ENCODE results near the gene TRAK1. TPM values are rescaled to one million over a fixed set of nuclear protein-coding genes. Genes with fewer than 3 reads are reported as not detected.

TRAK1 gene
- total RNA-seq, 1 donor = 52.2 TPM

DNA sequence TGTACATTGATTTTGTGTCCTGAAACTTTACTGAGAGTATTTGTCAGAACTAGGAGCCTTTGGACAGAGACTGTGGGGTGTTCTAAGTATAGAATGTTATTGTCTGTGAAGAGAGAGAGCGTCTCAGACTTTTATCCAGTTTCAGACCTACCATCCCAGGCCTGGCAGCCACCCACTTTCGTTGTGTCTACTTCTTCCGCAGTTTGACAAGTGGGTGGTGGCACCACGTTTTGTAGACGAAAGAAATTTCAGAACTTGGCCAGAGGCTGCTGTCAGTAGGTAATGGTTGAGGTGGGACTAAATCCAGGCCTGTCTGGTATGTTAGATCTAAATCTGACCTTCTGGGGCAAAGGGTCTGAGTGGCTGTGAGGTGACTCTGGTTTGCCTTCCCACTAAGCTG, 13.4 kb upstream of the TRAK1 start:
- H3K4me3 ChIP-seq (ENCODE audit: low read depth, low read length) = no peak overlapping the region
- TF ChIP-seq, protein P1, sequence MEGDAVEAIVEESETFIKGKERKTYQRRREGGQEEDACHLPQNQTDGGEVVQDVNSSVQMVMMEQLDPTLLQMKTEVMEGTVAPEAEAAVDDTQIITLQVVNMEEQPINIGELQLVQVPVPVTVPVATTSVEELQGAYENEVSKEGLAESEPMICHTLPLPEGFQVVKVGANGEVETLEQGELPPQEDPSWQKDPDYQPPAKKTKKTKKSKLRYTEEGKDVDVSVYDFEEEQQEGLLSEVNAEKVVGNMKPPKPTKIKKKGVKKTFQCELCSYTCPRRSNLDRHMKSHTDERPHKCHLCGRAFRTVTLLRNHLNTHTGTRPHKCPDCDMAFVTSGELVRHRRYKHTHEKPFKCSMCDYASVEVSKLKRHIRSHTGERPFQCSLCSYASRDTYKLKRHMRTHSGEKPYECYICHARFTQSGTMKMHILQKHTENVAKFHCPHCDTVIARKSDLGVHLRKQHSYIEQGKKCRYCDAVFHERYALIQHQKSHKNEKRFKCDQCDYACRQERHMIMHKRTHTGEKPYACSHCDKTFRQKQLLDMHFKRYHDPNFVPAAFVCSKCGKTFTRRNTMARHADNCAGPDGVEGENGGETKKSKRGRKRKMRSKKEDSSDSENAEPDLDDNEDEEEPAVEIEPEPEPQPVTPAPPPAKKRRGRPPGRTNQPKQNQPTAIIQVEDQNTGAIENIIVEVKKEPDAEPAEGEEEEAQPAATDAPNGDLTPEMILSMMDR (IDR thresholded peaks at IDR 0.05; ENCODE audit: insufficient read depth, low read depth, low read length) = no peak

GRCh38 chr3:42078677-42079076, 12.5 kb upstream of the TRAK1 start:
- TF ChIP-seq, protein P1 (IDR thresholded peaks at IDR 0.05; ENCODE audit: insufficient read depth, low read depth, low read length) = no peak
- DNase-seq (ENCODE audit: low read depth) = no peak
- H3K4me3 ChIP-seq (ENCODE audit: low read depth, low read length) = no peak overlapping the region

More for the DNA sequence above, 13.4 kb upstream of the TRAK1 start:
- DNase-seq (ENCODE audit: low read depth) = no peak

- TF ChIP-seq, protein P1 (IDR thresholded peaks at IDR 0.05; ENCODE audit: insufficient read depth, low read depth, low read length) = no peak
- H3K4me3 ChIP-seq (ENCODE audit: low read depth, low read length) = no peak overlapping the region
- no peak for DNase-seq (ENCODE audit: low read depth)
Measured at GRCh38 chr3:42079701-42080452, 11.3 kb upstream of the TRAK1 start.

DNA sequence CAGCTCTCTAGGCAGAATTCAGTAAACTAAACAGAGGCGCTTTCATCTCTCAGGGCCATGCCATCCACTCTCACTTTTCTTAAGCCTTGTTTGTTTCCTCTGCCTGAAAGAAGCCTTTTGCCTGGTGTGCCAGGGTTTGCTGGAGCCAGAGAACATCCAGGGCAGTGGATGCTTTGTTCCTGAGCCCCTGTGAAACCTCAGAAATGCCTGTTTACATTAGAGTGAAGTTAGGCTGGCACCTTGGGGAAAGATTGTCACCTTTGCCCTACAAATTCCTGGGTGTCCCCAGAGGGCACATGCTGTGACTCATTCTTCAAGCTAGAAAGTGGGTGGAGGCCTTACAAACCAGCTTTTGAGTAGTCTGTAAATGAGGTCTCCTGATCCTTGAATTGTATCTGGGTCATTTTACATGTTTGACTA, 10.7 kb upstream of the TRAK1 start:
- TF ChIP-seq, protein P1 (IDR thresholded peaks at IDR 0.05; ENCODE audit: insufficient read depth, low read depth, low read length) = no peak
- no peak overlapping the region for H3K4me3 ChIP-seq (ENCODE audit: low read depth, low read length)
- DNase-seq (ENCODE audit: low read depth) = peak; percentile 44

GRCh38 chr3:42081838-42082473, 9.2 kb upstream of the TRAK1 start:
- DNase-seq (ENCODE audit: low read depth) = no peak
- no peak overlapping the region for H3K4me3 ChIP-seq (ENCODE audit: low read depth, low read length)
- TF ChIP-seq, protein P1 (IDR thresholded peaks at IDR 0.05; ENCODE audit: insufficient read depth, low read depth, low read length) = no peak

GRCh38 chr3:42084586-42084985, 6.6 kb upstream of the TRAK1 start:
- TF ChIP-seq, protein P1 (IDR thresholded peaks at IDR 0.05; ENCODE audit: insufficient read depth, low read depth, low read length) = no peak
- DNase-seq (ENCODE audit: low read depth) = no peak
- H3K4me3 ChIP-seq (ENCODE audit: low read depth, low read length) = no peak overlapping the region
